D341Med (cell line): Measurements from ENCODE around the gene BBS1.
"Not testable (repeated sequence)": the region's sequence is repeated elsewhere in the genome, so short reads cannot be mapped to it uniquely, and the experiment has no call there.

ENCODE experiments used
- DNase-seq: peaks from one replicate; pipeline ENCODE4 v3.0.0; 2012; ENCODE audit warnings: low spot score

Gene BBS1

GRCh38 chr11:66524304-66525040 is 14.0 kb downstream of the BBS1 start:
- DNase-seq, result no peak

DNA sequence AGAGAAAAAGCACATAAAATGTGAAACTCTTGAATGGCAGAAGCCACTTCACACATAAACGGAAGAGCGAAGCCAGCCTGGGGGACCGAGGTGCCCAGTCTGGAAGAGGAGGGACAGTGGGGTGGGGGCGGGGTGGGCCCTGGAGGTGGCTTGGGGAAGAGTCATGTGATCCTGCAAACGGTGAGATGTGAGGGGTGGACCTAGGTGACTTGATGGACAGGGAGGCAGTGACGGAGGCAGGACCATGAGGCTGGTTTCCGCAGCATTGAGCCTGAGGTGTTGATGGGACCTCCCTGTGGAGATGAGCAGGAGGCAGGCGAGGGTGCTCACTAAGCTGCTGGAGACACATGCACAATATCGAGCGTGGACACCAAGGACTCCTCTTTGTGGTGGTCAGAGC is 18.6 kb downstream of the BBS1 start:
- no peak for DNase-seq

GRCh38 chr11:66529655-66530054 is 19.2 kb downstream of the BBS1 start:
- no peak for DNase-seq

- DNase-seq, result no peak
Observed at GRCh38 chr11:66530927-66531709, 20.7 kb downstream of the BBS1 start.

- no peak for DNase-seq
Observed at GRCh38 chr11:66531841-66532240, 21.4 kb downstream of the BBS1 start.

DNA sequence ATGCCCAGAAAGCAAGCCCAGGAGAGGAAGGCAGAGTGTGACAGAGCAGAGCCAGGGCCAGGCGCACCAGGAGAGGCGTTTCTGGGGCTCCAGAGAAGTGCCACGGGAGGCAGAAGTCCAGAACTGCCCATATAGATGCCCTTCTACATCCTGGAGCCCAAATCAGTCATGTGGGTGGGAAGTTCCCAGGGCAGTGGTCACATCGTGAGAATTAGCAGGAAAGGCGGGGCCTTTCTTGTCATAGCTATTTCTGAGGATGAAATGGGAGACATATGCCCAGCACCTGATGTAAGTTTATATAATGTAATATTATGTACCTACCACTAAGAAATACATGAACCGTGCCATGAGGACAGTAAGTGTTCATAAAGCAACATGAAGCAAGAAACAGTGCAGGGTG is 22.3 kb downstream of the BBS1 start:
- DNase-seq, result no peak

DNA sequence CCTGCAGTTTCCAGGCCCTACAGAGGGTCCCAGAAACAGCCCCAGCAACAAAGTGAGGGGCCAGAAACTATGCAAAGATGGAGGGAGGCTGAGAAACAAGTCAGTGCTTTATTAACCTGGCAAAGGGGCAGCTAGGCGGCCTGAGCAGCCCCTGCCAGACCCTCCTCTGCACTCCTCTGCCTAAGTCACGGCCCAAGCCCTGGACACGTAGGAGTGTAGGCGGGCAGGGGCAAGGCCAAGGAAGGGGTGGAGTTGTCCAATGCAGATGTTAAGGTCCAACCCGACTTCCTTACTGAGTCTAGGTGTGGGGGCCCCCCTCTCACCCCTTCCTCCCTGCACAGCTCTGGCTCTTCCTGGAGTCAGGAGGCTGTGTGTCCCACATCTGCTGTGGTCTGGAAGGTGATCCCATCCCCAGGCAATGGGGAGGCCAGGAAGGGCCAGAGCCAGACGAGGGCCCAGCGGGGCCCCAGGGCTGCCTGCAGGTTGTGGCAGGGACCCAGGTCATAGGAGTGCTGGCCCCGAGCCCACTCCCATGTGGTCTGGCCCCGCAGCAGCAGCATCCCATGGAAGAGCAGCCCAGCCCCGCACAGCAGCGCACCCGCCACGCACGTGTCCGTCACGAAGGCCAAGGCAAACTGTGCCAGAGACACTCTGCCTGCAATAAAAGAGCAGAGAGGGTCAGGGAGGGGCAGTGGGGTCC is 28.9 kb downstream of the BBS1 start:
- DNase-seq, result no peak

DNA sequence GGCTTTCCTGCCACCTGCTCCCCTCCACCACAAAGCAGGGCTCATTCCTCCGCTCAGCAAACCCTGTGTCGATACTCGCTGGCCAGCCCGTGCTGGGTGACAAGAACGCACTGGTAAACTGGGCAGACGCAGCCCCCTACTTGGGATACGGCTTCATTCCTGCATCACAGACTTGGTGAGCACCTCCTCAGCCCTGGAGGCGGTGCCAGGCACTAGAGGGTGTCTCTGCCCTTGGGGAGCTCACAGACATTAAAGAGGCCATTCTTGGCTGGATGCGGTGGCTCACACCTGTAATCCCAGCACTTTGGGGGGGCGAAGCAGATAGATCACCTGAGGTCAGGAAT is 29.4 kb downstream of the BBS1 start:
- no peak for DNase-seq

DNA sequence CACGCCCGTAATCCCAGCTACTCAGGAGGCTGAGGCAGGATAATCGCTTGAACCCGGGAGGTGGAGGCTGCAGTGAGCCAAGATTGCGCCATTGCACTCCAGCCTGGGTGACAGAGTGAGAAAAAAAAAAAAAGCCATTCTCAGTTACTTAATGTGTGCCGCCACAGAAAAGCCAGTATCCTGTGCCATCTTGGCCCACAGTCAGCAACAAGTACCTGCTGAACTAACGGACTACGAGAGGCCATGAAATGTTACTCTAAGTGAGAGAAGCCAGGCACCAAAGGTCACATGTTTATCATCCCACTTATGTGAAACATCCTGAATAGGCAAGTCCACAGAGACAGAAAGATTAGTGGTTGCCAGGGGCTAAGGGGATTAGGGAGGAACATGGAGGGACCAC is 30.2 kb downstream of the BBS1 start:
- not testable (repeated sequence) for DNase-seq

- no peak for DNase-seq
Observed at GRCh38 chr11:66541892-66542291, 31.5 kb downstream of the BBS1 start.

GRCh38 chr11:66542362-66542761 is 31.9 kb downstream of the BBS1 start:
- DNase-seq, result no peak

DNA sequence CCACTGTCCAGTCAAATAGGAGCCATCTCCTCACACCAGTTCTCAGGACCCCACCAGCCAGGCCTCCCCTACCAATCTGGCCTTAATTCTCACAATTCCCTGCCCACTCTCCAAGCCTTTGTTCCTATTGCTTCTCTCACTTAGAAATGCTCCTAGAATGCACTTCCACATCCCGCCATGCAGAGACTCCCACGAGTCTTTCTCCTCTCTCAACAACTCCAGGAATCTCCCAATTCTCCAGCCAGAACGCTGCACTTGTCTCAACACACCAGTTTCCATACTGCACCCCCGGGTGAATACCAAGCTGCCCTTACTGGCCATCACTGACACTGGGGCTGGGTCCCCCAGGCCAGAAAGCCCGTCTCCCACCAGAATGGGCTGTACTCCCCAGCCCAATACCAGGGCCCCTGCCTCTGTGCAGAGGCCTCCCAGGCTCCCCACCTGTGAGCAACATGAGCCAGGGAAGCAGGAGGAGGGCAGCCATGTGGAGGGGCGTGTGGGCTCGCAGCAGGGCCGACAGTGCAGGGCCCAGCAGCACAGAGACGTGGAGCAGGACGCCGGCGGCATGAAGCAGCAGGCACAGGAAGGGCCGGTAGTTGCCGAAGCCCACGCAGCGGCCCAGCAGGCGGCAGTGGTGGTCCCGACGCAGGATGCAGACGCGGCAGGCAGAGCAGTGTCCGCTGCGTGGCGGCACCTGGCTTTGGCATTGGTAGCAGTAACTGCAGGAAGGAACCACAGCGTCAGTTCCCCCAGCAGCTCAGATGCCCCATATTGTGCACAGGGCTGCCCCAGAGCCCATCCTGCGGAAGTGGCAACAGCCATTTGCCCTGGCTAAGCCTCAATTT is 33.0 kb downstream of the BBS1 start:
- no peak for DNase-seq

GRCh38 chr11:66544952-66545351 is 34.5 kb downstream of the BBS1 start:
- not testable (repeated sequence) for DNase-seq

DNA sequence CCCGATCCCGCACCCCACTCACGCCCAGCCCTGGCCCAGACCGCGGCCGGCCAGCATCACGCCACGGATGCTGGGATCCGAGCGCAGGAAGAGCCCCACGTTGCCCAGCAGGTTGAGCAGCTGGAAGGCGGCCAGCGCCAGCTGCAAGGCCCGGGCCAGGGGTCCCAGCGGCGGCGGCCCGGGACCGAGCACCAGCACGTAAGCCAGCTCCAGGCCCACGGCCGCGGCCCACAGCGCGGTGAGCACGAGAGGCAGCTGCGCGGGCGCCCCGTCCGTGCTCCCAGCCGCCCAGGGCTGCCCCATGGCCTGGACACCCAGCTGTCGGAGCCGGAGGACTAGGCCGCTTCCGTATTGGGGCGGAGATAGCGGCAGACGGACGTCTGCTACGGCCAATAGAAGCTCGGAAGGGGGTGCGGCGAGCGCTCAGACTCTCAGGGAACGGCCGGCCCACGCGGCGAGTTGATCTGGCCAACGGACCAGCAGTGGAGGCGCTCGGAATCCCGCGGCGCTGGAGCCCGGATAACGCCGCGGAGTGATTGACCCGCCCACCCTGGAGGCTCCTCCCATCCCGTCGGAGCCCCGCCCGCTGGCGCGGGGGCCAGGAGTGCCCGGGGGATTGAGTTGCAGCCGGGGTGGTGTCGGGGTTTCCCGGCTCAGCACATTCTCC is 35.4 kb downstream of the BBS1 start, which contains the start of gene ZDHHC24:
TSS of gene ZDHHC24 (minus strand) at position 348 of the 667 bp plus-strand sequence. CDS start at position 303, 45 bp downstream.
- peak; percentile 98 for DNase-seq

DNA sequence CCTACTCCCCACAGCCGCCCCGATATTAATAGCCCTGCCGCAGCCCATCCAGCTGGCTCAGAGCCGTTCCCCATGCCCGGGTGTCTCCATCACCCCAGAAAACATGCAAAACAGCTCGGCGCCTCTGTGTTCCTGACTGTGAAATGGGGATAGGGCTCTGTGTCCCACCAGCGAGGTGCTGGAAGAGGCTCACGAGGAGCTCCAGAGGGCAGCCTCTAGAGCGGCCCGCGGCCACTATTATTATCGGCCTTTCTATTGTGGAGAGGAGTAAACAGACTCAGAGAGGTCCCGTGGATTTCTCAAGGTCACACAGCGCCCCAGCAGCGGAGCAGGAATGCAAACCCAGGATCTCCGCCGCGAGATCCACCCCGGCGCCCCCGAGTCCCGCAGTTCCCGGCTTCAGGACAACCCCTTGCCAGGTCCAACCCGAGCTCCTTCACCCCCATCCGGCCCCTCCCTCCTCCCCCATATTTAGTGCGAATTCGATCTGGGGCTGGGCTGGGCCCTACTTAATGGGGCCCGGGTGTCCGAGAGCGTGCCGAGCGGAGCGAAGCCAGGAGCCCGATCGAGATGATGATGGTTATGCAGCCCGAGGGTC is 36.0 kb downstream of the BBS1 start, which contains the start of gene ACTN3:
TSS of gene ACTN3 (plus strand) at position 536 of the 598 bp plus-strand sequence. CDS start at position 571, 35 bp downstream.
- no peak for DNase-seq

GRCh38 chr11:66546966-66547661 is 36.7 kb downstream of the BBS1 start:
- DNase-seq, result no peak

- no peak for DNase-seq
Observed at GRCh38 chr11:66547662-66548009, 37.2 kb downstream of the BBS1 start.

GRCh38 chr11:66548041-66548440 is 37.6 kb downstream of the BBS1 start:
- DNase-seq, result no peak

DNA sequence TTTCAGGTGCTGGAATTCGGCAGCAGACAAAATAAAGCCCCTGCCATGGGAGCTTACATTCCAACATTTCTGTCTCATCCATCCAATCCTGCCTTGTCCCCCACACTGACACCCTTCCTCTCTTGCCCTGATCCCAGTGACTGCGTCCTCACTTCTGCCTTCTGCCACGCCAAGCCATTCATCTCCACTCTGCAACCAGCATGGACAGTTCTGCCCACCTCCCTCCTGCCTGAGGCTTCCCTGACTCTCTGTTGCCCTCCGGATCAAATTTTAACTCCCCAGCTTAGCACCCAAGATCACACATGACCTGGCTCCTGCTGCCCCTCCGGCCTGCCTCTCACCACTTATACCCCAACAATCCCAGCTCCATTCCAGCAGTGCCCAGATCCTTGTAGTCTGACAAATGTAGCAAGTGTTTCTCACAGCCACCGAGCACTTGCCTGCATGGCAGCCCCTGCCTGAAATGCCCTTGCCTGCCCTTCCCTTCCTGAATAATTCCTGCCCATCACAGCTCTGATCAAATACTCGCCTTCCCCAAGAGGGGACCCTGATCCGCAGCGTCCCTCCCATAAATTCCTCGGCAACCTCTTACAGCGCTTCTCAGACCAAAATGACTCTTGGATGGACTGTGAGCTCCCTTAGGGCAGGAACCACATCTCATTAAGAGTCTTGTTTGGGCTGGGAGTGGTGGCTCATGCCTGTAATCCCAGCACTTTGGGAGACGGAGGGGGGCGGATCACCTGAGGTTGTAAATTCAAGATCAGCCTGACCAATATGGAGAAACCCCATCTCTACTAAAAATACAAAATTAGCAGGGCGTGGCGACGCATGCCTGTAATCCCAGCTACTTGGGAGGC is 38.6 kb downstream of the BBS1 start:
- no peak for DNase-seq
